T-helper 1 cell treated with Interleukin-12 subunit alpha and Interleukin-12 subunit beta and Interleukin-4 antibody, amounts not matched to agents 30 μg/mL and 1 μg/mL, for 36 hours (primary cell): ENCODE measurements around the gene UXS1.

Experiments
- H3K27ac Mint-ChIP-seq: one replicate; pipeline ENCODE4 v1.8.0; 2021; ENCODE audit warnings: mild to moderate bottlenecking, mixed read lengths
- H3K27me3 Mint-ChIP-seq: one replicate; pipeline ENCODE4 v1.8.0; 2021; ENCODE audit warnings: low read depth, mixed read lengths
- H3K36me3 Mint-ChIP-seq: one replicate; pipeline ENCODE4 v1.8.0; 2021; ENCODE audit warnings: low read depth, mixed read lengths
- H3K4me1 Mint-ChIP-seq: one replicate; pipeline ENCODE4 v1.8.0; 2021; ENCODE audit warnings: low read depth, mixed read lengths
- H3K4me3 Mint-ChIP-seq: one replicate; pipeline ENCODE4 v1.8.0; 2021; ENCODE audit warnings: mild to moderate bottlenecking, moderate library complexity, mixed read lengths
- H3K9me3 Mint-ChIP-seq: one replicate; pipeline ENCODE4 v1.8.0; 2021; ENCODE audit warnings: mixed read lengths

UXS1 gene

DNA sequence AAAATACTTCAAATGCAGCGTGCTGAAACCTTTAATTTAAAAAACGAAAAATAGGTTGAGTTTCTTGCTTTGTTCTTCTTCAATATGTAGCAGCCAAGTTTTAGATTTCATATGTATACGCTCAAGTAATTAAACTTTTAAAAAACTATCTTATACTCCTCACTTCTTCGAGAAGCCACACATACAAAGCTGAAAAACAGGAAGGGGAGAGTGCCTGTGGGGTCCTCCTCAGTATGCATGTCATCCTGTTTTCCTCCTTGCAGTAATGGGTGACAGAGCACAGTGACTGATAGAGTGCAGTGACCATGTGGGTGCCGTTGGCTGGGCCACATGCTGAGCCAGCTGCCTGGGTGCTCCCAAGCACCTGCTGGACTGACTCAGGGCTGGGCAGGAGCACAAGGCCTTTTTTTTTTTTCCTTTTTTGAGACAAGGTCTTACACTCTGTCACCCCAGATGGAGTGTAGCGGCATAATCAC, 33.3 kb downstream of the UXS1 start:
- H3K27ac Mint-ChIP-seq, result peak overlapping the region; percentile 97
- H3K9me3 Mint-ChIP-seq, result no peaks in the 10 kb centered on the region
- peak overlapping the region; percentile 97 for H3K4me3 Mint-ChIP-seq
- H3K4me1 Mint-ChIP-seq, result peaks cover 62% of the 10 kb centered on the region
- H3K36me3 Mint-ChIP-seq, result peaks cover 45% of the 10 kb centered on the region
- no peaks in the 10 kb centered on the region for H3K27me3 Mint-ChIP-seq

DNA sequence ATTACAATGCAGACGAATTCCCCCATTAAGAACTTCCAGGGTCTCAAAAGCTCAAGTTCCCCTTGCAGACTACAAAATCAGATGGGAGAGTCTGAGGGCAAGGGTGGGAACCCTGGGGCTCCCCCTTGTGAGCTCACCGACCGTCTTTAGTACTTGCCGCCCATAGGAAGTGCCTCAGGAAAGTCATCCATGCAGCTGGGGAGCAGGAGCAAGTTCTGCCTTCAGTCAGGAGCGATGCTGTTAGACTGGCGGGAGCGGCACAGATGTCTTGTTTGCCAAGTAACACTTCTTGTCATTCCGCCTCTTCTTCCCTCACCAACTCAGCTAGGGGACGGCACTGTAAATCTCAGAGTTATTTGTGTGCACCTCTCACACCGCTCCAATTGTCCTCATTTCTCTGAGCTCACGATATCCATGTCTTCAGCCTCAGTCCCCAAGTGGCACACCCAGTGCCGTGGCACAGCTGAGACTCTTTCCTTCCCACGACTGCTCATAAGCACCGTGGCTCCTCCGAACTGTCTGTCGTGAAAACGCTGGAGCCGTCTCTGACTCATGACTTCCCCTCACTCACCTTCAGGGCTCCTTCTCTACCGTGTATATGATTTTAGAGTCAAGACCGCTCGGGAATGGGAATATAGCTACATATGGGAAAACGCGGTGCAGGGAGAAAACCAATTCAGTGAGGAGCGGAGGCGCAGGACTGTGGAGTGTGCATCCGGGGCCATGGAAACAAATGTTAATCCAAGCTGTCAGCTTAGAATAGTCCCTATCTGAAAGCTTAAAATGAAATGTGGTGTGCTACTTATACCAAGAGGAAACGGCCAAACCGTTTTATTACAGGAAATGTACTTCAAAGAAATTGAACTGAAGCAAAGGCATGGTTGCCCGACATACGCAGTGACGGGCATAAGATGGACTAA, 34.0 kb downstream of the UXS1 start:
- Mint-ChIP-seq H3K27ac (peak overlapping the region; percentile 97), H3K27me3 (no peaks in the 10 kb centered on the region), H3K4me3 (peak overlapping the region; percentile 97), H3K9me3 (peaks cover 5% of the 10 kb centered on the region), H3K36me3 (peaks cover 50% of the 10 kb centered on the region), H3K4me1 (peaks cover 59% of the 10 kb centered on the region)

- peaks cover 55% of the 10 kb centered on the region for H3K36me3 Mint-ChIP-seq
- H3K27me3 Mint-ChIP-seq, result no peaks in the 10 kb centered on the region
- peak overlapping the region; percentile 97 for H3K4me3 Mint-ChIP-seq
- peaks cover 48% of the 10 kb centered on the region for H3K4me1 Mint-ChIP-seq
- H3K27ac Mint-ChIP-seq, result peak overlapping the region; percentile 97
- peaks cover 17% of the 10 kb centered on the region for H3K9me3 Mint-ChIP-seq
Observed at GRCh38 chr2:106158871-106159270, 35.2 kb downstream of the UXS1 start.

DNA sequence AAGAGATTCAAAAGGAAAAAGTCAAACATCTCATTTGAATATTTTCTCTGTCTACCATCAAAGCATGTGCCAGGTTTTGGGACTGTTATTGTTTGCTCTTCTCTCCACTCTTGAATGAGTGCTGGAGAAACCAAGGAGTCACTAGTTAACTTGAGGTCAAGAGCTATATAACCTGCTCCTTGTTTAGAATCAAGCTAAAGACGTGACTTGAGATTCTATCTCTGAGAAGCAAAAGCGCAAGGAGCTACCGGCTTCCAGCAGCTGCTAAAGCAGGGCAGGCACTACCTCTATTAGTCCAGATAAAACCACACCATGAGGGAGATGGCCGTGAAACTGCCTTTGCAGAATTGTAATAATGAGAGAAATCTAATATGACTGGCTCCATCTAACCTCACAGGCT, 36.0 kb downstream of the UXS1 start:
- peak overlapping the region; percentile 97 for H3K27ac Mint-ChIP-seq

GRCh38 chr2:106157416-106157815, 36.7 kb downstream of the UXS1 start:
- Mint-ChIP-seq H3K36me3 (peaks cover 60% of the 10 kb centered on the region), H3K9me3 (peaks cover 31% of the 10 kb centered on the region), H3K4me1 (peaks cover 50% of the 10 kb centered on the region), H3K27me3 (no peaks in the 10 kb centered on the region), H3K4me3 (peak overlapping the region; percentile 25), H3K27ac (no peak overlapping the region)

More for the DNA sequence above, 36.0 kb downstream of the UXS1 start:
- peaks cover 25% of the 10 kb centered on the region for H3K9me3 Mint-ChIP-seq
- H3K36me3 Mint-ChIP-seq, result peaks cover 58% of the 10 kb centered on the region
- H3K27me3 Mint-ChIP-seq, result no peaks in the 10 kb centered on the region
- peaks cover 46% of the 10 kb centered on the region for H3K4me1 Mint-ChIP-seq
- peak overlapping the region; percentile 97 for H3K4me3 Mint-ChIP-seq

DNA sequence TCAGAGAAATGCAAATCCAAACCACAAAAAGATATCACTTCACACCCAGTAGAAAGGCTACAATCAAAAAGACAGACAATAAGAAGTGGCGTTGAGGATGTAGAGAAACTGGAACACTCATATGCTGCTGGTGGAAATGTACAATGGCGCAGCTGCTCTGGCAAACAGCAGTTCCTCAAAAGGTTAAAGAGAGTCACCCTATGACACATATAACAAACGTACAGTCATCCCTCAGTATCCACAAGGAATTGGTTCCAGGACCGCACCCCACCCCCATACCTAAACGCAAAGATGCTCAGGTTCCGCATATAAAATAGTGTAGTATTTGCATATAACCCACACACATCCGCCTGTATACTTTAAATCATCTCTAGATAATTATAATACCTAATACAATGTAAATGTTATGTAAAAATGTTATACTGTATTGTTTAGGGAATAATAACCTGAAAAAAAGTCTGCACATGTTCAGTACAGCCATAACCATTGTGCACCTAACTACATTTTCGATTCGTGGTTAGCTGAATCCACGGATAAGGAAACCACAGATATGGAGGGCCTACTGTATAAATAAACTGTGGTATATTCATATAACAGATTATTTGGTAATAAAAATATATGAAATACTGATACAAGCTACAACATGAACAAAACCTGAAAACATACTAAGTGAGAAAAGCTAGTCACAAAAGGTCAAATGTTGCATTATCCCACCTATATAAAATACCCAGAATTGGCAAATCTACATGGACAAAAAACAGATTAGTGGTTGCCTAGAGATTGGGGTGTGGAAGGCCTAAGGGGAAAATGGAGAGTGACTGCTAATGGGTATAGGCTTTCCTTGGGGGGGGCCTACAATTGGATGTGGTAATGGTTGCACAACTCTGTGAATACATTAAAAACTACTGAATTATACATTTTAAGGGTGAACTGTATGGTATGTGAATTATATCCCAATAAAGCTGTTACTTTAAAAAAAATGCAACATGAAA, 37.5 kb downstream of the UXS1 start:
- no peak overlapping the region for H3K4me3 Mint-ChIP-seq
- H3K27ac Mint-ChIP-seq, result no peak overlapping the region
- H3K27me3 Mint-ChIP-seq, result no peaks in the 10 kb centered on the region
- peaks cover 31% of the 10 kb centered on the region for H3K9me3 Mint-ChIP-seq
- peaks cover 63% of the 10 kb centered on the region for H3K36me3 Mint-ChIP-seq
- peaks cover 46% of the 10 kb centered on the region for H3K4me1 Mint-ChIP-seq

- Mint-ChIP-seq H3K36me3 (peaks cover 80% of the 10 kb centered on the region), H3K9me3 (peaks cover 31% of the 10 kb centered on the region), H3K27ac (no peak overlapping the region), H3K27me3 (no peaks in the 10 kb centered on the region), H3K4me1 (peaks cover 23% of the 10 kb centered on the region), H3K4me3 (no peak overlapping the region)
Observed at GRCh38 chr2:106153781-106154180, 40.3 kb downstream of the UXS1 start.

GRCh38 chr2:106147665-106148064, 46.4 kb downstream of the UXS1 start:
- peaks cover 35% of the 10 kb centered on the region for H3K4me1 Mint-ChIP-seq
- no peaks in the 10 kb centered on the region for H3K27me3 Mint-ChIP-seq
- H3K4me3 Mint-ChIP-seq, result peak overlapping the region; percentile 28
- H3K9me3 Mint-ChIP-seq, result peaks cover 2% of the 10 kb centered on the region
- peaks cover 58% of the 10 kb centered on the region for H3K36me3 Mint-ChIP-seq
- H3K27ac Mint-ChIP-seq, result peak overlapping the region; percentile 91

GRCh38 chr2:106147159-106147558, 46.9 kb downstream of the UXS1 start:
- H3K4me1 Mint-ChIP-seq, result peaks cover 40% of the 10 kb centered on the region

GRCh38 chr2:106144621-106145331, 49.3 kb downstream of the UXS1 start:
- peak overlapping the region; percentile 95 for H3K27ac Mint-ChIP-seq
- no peaks in the 10 kb centered on the region for H3K27me3 Mint-ChIP-seq
- H3K36me3 Mint-ChIP-seq, result peaks cover 47% of the 10 kb centered on the region
- H3K9me3 Mint-ChIP-seq, result no peaks in the 10 kb centered on the region
- peak overlapping the region; percentile 52 for H3K4me3 Mint-ChIP-seq
- H3K4me1 Mint-ChIP-seq, result peaks cover 54% of the 10 kb centered on the region

More at GRCh38 chr2:106147159-106147558, 46.9 kb downstream of the UXS1 start:
- no peaks in the 10 kb centered on the region for H3K27me3 Mint-ChIP-seq
- H3K9me3 Mint-ChIP-seq, result no peaks in the 10 kb centered on the region
- peak overlapping the region; percentile 91 for H3K27ac Mint-ChIP-seq
- H3K4me3 Mint-ChIP-seq, result no peak overlapping the region
- H3K36me3 Mint-ChIP-seq, result peaks cover 58% of the 10 kb centered on the region

DNA sequence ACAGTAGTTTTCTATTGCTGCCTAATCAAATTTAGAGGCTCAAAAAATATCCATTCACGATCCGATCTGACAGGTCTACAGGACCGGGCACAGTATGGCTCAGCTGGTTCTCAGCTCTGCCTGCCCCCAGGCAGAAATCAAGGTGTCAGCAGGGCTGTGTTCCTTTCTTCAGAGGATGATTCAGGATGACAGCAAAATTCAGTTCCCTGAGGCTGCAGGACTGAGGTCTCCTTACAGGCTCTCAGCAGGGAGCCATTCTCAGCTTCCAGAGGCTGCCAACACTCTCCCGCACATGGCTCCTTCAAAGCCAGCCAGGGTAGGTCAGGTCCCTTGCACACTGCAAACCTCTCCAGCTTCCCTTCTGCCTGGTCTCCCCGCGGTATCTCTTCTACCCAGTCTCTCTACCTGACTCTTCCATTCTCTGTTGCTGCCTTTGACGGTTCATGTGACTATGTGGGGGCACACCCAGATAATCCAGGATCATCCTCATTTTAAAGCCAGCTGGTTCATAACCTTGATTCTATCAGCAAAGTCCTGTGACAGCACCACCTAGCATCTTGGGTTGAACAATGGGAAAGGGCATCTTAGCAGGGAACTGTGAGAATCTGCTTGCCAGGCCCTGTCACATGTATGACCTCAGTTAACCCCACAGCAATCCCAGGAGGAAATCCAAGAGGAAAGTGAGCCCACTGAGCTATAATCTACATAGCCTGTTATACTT, 50.4 kb downstream of the UXS1 start:
- peaks cover 37% of the 10 kb centered on the region for H3K36me3 Mint-ChIP-seq
- H3K4me3 Mint-ChIP-seq, result no peak overlapping the region
- H3K27me3 Mint-ChIP-seq, result no peaks in the 10 kb centered on the region
- H3K4me1 Mint-ChIP-seq, result peaks cover 62% of the 10 kb centered on the region
- H3K27ac Mint-ChIP-seq, result peak overlapping the region; percentile 95
- no peaks in the 10 kb centered on the region for H3K9me3 Mint-ChIP-seq

GRCh38 chr2:106142683-106143082, 51.4 kb downstream of the UXS1 start:
- H3K27ac Mint-ChIP-seq, result peak overlapping the region; percentile 68
- no peak overlapping the region for H3K4me3 Mint-ChIP-seq
- H3K27me3 Mint-ChIP-seq, result no peaks in the 10 kb centered on the region
- peaks cover 36% of the 10 kb centered on the region for H3K36me3 Mint-ChIP-seq
- peaks cover 65% of the 10 kb centered on the region for H3K4me1 Mint-ChIP-seq
- H3K9me3 Mint-ChIP-seq, result no peaks in the 10 kb centered on the region

- no peaks in the 10 kb centered on the region for H3K27me3 Mint-ChIP-seq
- H3K4me3 Mint-ChIP-seq, result peak overlapping the region; percentile 40
- H3K9me3 Mint-ChIP-seq, result no peaks in the 10 kb centered on the region
- H3K36me3 Mint-ChIP-seq, result peaks cover 34% of the 10 kb centered on the region
- H3K27ac Mint-ChIP-seq, result peak overlapping the region; percentile 53
- peaks cover 58% of the 10 kb centered on the region for H3K4me1 Mint-ChIP-seq
Observed at GRCh38 chr2:106140913-106141312, 53.2 kb downstream of the UXS1 start.
